HFFc6 (cell line): ENCODE results near the gene REEP5. TPM values are rescaled to one million over a fixed set of nuclear protein-coding genes. Genes with fewer than 3 reads are reported as not detected.

Source experiments
- DNase-seq: peaks from one replicate; pipeline ENCODE4 v3.0.0-alpha.2; 2018
- H3K27ac Mint-ChIP-seq: 2 replicates; pipeline ENCODE4 v1.8.0; 2020; ENCODE audit warnings: mild to moderate bottlenecking, mixed read lengths
- H3K27me3 Mint-ChIP-seq: 2 replicates; pipeline ENCODE4 v1.8.0; 2021; ENCODE audit warnings: mild to moderate bottlenecking, moderate library complexity, mixed read lengths; ENCODE audit not compliant: insufficient read depth
- H3K36me3 Mint-ChIP-seq: 2 replicates; pipeline ENCODE4 v1.8.0; 2021; ENCODE audit warnings: low read depth, mixed read lengths
- H3K4me1 Mint-ChIP-seq: 2 replicates; pipeline ENCODE4 v1.8.0; 2020; ENCODE audit warnings: low read depth, mixed read lengths
- H3K4me3 Mint-ChIP-seq: 2 replicates; pipeline ENCODE4 v1.8.0; 2020; ENCODE audit warnings: mild to moderate bottlenecking, moderate library complexity, mixed read lengths
- H3K9me3 Mint-ChIP-seq: 2 replicates; pipeline ENCODE4 v1.8.0; 2020; ENCODE audit warnings: mild to moderate bottlenecking, mixed read lengths
- CTCF ChIP-seq: fragments of 200-600 bp; sonication (generic); IDR thresholded peaks from 2 replicates; pipeline ENCODE4 v1.5.0; 2021; ENCODE audit warnings: antibody characterized with exemption, mild to moderate bottlenecking
- total RNA-seq, 6 experiments: library from RNA; stranded (reverse); fragmentation: NEBNext Ultra II Directional; extraction: Animal tissue kit (Norgen Biotek cat#: 25700); gene quantifications; 2 replicates in 1 of 6; 3 replicates in 5 of 6; pipeline ENCODE4 v1.2.3, GENCODE V29; 2021

The REEP5 gene
- total RNA-seq, 6 experiments from 2014 or later: 95.9 to 143 (median 107) TPM

- DNase-seq: no peak
- no peaks in the 10 kb centered on the region for H3K36me3 Mint-ChIP-seq
- H3K4me1 Mint-ChIP-seq: peaks cover 16% of the 10 kb centered on the region
- TF ChIP-seq CTCF: no peak
- no peak overlapping the region for H3K27ac Mint-ChIP-seq
- H3K9me3 Mint-ChIP-seq: no peaks in the 10 kb centered on the region
- no peak overlapping the region for H3K4me3 Mint-ChIP-seq
- H3K27me3 Mint-ChIP-seq: peaks cover 3% of the 10 kb centered on the region
These were observed 7.5 kb upstream of the REEP5 start for GRCh38 chr5:112929336-112930081.

- Mint-ChIP-seq H3K27me3 (peaks cover 10% of the 10 kb centered on the region), H3K27ac (no peak overlapping the region), H3K36me3 (peaks cover 15% of the 10 kb centered on the region), H3K4me1 (peaks cover 34% of the 10 kb centered on the region), H3K4me3 (no peak overlapping the region), H3K9me3 (no peaks in the 10 kb centered on the region)
- DNase-seq: no peak
- TF ChIP-seq CTCF: no peak
These were observed 2.0 kb upstream of the REEP5 start for GRCh38 chr5:112923988-112924387.

GRCh38 chr5:112923148-112923917 lies 1.3 kb upstream of the REEP5 start:
- TF ChIP-seq CTCF: no peak
- Mint-ChIP-seq H3K4me3 (peak overlapping the region; percentile 97), H3K27ac (0 out of 2 replicates have a peak overlapping the region, but pooled peaks have one; percentile 7), H3K27me3 (peaks cover 11% of the 10 kb centered on the region), H3K4me1 (peaks cover 40% of the 10 kb centered on the region), H3K36me3 (peaks cover 22% of the 10 kb centered on the region), H3K9me3 (no peaks in the 10 kb centered on the region)
- no peak for DNase-seq

- no peak for TF ChIP-seq CTCF
- DNase-seq: peak; percentile 42
- Mint-ChIP-seq H3K9me3 (no peaks in the 10 kb centered on the region), H3K27me3 (peaks cover 11% of the 10 kb centered on the region), H3K4me3 (peak overlapping the region; percentile 97), H3K36me3 (peaks cover 38% of the 10 kb centered on the region), H3K4me1 (peaks cover 61% of the 10 kb centered on the region), H3K27ac (peak overlapping the region; percentile 94)
These were observed 798 bp downstream of the REEP5 start for GRCh38 chr5:112921026-112921832.

- TF ChIP-seq CTCF: no peak
- Mint-ChIP-seq H3K4me1 (peaks cover 74% of the 10 kb centered on the region), H3K27me3 (peaks cover 11% of the 10 kb centered on the region), H3K27ac (no peak overlapping the region), H3K36me3 (peaks cover 38% of the 10 kb centered on the region), H3K9me3 (no peaks in the 10 kb centered on the region), H3K4me3 (peak overlapping the region; percentile 92)
- no peak for DNase-seq
These were observed 2.1 kb downstream of the REEP5 start for GRCh38 chr5:112919972-112920371.
